Stimulated activated CD8-positive, alpha-beta memory T cell treated with anti-CD3 and anti-CD28 coated beads, Interleukin-4, amount 100 ng/mL, for 48 hours (primary cell): ENCODE results near the gene FBXO36.

Experiments
- DNase-seq: peaks from one replicate; pipeline ENCODE4 v3.0.0-alpha.2; 2020

FBXO36 gene

GRCh38 chr2:229974266-229974665 is 52.0 kb downstream of the FBXO36 start:
- DNase-seq = no peak

GRCh38 chr2:229980431-229981184 is 58.3 kb downstream of the FBXO36 start:
- DNase-seq = peak; percentile 28

DNA sequence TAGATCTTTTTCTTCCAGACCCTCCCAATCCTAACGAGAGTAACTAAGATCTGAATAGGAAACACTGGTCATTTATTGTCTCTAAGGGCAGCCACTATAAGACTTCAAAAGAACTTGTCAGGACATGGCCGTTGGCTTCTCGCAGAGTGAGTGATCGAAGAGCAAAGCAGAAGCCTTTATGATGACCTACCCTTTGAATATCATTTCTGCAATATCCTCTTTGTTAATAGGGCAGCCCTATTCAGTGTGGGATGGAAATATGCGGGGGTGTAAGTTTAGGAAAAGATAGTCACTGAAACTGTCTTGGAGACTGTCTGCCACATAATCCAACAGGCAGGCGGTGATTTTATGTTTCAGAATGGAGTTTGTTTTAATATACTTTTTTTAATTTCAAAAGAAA is 70.9 kb downstream of the FBXO36 start:
- no peak for DNase-seq

GRCh38 chr2:229996320-229996719 is 74.0 kb downstream of the FBXO36 start:
- DNase-seq = no peak

GRCh38 chr2:229997565-229997964 is 75.3 kb downstream of the FBXO36 start:
- no peak for DNase-seq

GRCh38 chr2:230000118-230000841 is 78.0 kb downstream of the FBXO36 start:
- no peak for DNase-seq

- peak; percentile 93 for DNase-seq
These were observed 85.8 kb downstream of the FBXO36 start for GRCh38 chr2:230007931-230008707.

DNA sequence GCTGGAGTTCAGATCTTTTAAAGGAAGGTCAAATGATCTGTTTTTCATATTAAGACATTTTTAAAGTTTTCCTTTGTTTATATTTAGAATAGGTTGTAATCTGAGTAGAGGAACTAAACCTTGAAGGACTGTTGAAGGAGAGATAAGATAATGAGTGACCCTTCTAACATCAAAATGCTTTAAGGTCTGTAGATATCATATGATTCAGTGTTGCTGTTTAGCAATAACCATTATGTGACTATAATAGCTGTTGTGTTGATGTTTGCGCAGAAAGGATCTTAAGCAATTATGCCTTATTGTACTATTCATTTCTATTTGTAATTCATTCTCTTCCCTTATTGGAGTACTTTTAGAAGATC is 86.4 kb downstream of the FBXO36 start:
- DNase-seq = no peak

GRCh38 chr2:230010501-230010900 is 88.2 kb downstream of the FBXO36 start:
- no peak for DNase-seq

DNA sequence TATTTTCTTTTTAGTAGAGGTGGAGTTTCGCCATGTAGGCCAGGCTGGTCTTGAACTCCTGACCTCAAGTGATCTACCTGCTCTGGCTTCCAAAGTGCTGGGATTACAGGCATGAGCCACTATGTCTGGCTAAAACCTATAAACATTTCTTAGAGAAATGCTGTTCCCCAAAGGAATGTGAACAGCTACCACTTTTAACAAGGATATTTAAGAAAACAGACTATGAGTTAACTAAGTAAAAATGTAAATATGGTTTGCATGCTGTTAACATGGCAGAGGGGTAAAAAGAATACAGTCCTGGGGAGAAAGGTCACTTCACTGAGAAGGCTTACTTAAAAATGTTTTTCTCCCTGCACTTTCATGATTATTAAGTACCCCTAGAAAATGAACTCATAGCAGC is 89.3 kb downstream of the FBXO36 start:
- no peak for DNase-seq

- no peak for DNase-seq
These were observed 90.1 kb downstream of the FBXO36 start for GRCh38 chr2:230012267-230012884.

DNA sequence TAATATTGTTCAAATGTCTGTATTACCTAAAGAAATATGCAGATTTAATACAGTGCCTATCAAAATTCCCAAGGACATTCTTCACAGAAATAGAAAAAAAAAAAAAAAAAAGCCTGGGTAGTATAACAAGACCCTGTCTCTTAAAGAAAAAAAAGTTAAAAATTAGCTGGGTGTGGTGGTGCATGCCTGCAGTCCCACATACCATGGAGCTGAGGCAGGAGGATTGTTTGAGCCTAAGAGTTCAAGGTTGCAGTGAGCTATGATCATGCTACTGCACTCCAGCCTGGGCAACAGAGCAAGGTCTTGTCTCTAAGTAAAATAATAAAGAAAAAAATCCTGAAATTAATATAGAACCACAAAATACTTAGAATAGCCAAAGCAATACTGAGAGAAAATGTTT is 94.5 kb downstream of the FBXO36 start:
- DNase-seq = no peak

DNA sequence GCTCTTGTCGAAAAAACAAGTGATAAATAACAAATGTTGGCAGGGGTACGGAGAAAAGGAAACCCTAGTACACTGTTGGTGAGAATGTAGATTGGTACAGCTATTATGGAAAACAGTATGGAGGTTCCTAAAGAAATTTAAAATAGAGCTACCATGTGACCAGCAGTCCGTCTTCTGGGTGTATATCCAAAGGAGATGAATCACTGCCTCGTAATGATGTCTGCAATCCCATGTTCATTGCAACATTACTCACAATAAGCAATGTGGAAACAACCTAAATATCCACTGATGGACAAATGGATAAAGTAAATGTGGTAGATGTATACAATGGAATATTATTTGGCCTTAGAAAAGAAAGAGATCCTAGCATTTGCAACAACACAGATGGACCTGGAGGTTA is 95.8 kb downstream of the FBXO36 start:
- no peak for DNase-seq

GRCh38 chr2:230019742-230020141 is 97.4 kb downstream of the FBXO36 start:
- no peak for DNase-seq

- DNase-seq = no peak
These were observed 101.0 kb downstream of the FBXO36 start for GRCh38 chr2:230023313-230023712.

DNA sequence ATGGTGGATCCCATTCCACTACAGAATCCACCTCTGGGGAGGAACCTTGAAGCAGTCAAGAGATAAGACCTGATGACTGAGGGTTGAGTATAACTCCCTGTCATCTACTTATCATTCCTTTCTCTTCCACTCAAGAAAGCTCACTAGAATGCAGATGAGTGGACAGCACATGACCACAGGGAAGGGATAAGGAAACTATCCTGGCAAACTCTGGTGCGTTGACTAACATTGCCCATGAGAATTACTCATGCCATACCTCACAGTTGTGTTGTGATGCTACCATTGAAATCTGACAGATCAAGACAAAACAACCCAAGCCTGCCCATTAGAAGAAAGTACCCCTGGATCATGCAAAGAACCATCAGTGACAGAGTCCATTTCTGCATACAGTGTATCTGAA is 119.9 kb downstream of the FBXO36 start:
- no peak for DNase-seq

- DNase-seq = no peak
These were observed 120.7 kb downstream of the FBXO36 start for GRCh38 chr2:230043025-230043424.

DNA sequence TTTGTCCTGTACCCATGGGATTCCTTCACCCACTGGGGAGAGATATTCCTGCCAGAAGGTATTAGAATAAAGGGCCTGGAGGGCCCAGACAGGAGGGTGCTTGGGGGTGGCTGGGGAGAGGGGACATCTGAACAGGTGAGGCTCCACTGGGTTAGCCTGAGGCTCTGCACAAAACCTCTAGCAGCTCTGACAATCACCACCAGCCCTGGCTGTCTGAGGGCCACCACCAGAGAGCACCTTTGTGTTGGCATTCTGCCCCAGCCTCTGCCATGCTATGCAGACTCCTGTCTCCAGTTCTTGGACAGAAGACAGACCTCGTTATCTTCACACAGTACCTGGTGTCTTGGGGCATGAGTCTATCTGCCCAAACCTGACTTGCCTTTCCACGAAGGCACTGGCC is 121.2 kb downstream of the FBXO36 start:
- DNase-seq = no peak

DNA sequence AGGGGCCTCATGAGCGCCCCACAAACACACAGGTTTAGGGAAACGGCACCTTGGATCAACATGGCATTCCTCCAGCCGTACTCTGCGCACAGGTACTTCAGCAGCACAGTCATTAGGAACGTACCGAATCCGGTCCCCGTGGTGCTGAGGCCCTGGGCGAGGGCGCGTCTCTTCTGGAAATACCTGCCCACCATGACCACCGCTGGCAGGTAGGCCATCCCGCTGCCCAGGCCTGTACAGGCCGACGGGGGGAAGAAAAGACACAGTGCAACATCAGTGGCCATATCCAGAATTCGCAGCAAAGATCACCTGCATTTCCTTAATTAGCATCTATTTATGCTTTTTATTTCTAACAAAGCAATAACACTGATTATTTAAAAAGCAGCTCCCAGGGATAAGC is 124.2 kb downstream of the FBXO36 start:
- DNase-seq = no peak

- no peak for DNase-seq
These were observed 125.8 kb downstream of the FBXO36 start for GRCh38 chr2:230048010-230048671.

DNA sequence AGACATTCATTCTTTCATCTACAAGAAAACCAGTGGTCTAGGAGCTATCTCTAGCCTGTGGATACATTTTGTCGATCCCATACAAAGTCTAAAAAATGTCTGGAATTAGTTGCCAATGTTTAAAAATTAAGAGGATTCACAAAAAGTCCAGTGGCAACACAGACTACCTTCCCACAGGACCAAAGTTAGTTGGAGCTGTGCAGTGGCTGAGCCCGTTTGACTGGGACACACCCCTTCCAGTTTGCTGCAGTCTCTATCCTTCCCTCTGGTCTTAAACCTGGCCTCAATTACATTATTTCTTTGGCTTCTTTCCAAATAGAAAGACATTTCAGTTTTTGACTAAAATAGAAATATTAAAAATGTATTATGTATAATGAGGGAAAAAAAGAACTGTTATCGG is 127.8 kb downstream of the FBXO36 start:
- DNase-seq = no peak

DNA sequence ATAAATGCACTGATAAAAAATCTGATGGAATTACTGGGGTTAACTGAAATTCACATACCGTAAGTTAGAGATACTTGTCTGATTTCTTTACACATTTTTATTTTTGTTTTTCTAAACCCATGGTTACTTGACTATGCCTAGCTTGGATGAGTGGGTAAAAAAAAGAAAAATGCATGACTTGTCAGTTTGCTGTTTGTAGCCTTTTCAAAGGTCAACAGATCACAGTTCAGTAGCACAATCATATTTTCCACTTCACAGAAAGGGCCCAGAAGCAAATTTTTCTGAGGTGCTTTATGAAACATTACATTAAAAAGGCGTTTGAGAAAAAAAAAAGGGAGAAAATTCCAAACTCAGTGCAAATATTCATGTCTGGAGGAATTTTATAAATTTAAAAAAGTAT is 130.0 kb downstream of the FBXO36 start:
- DNase-seq = no peak
